ENCODE measurements around the gene PLB1.

PLB1 gene

DNA sequence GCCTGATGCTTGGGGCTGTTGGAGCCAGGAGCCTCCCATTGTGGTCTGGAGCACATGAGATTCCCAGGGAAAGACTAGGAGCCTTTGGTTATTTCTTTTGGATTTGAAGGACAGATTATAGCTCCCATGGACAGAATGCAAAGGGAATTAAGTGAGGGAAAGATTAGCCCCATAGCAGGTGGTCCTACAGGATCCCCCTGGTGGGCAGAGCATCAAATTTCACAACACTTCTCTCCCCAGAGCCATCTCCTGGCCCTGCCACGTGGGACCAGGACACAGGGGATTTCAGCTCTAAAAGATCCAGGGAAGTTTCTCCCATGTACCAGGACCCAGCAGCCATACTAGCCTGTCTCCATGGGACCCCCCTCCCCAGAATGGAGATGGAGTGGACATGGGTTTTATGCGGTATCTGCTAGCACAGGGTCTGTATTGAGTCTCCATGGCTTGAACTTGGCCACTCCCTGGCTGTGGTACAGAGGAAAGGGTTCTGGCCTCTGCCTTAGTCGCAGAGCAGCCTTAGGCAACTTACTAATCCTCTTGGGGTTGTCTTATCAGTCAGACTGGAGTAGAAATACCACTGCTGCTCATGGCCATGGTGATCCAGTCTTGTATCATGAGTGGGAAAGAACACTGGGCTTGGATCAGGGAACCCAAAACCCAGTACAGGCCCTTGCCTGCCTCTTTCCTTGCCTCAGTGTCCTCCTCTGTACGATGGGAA is 6.8 kb upstream of the PLB1 start:
- FAIRE-seq = no peak
- no peak for DNase-seq (ENCODE audit: insufficient read length, low spot score)
- TF ChIP-seq, protein P1, sequence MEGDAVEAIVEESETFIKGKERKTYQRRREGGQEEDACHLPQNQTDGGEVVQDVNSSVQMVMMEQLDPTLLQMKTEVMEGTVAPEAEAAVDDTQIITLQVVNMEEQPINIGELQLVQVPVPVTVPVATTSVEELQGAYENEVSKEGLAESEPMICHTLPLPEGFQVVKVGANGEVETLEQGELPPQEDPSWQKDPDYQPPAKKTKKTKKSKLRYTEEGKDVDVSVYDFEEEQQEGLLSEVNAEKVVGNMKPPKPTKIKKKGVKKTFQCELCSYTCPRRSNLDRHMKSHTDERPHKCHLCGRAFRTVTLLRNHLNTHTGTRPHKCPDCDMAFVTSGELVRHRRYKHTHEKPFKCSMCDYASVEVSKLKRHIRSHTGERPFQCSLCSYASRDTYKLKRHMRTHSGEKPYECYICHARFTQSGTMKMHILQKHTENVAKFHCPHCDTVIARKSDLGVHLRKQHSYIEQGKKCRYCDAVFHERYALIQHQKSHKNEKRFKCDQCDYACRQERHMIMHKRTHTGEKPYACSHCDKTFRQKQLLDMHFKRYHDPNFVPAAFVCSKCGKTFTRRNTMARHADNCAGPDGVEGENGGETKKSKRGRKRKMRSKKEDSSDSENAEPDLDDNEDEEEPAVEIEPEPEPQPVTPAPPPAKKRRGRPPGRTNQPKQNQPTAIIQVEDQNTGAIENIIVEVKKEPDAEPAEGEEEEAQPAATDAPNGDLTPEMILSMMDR (IDR thresholded peaks at IDR 0.05; ENCODE audit: insufficient read depth, missing control alignments) = no peak

DNA sequence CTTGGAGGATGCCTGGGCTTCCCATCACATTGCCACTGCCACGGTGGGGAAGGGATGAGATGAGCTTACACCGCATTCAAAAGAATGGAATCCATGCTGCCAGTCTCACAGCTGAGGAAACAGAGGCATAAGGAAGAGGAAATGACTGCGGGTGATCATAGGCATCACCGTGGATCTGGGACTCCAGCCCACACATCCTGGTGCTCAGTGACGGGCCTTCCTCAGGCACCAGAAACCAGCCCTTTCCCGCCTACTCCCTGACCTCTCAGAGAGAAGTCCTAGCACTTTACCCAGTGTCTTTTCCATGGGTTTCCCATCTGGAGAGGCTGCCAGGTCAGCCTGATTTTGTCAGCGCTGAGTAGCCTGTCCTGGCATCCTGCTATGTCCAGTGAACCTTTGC is 5.3 kb upstream of the PLB1 start:
- TF ChIP-seq, protein P1 (IDR thresholded peaks at IDR 0.05; ENCODE audit: insufficient read depth, missing control alignments) = no peak
- no peak for FAIRE-seq

DNA sequence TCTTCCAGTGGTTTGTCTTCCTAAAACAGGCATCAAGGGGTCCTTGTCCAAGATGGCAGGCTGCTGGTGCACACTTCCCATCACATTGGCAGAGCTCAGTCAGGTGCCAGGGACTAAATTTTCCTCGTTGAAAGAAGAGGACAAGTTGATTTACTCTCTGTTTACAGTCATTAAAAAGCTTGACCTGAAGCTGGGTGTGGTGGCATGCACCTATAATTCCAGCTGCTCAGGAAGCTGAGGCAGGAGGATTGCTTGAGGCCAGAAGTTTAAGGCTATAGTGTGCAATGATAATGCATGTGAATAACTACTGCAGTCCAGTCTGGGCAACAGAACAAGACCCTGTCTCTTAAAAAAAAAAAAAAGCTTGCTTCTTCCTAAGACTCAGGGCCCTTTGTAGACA is 3.6 kb upstream of the PLB1 start:
- no peak for FAIRE-seq
- TF ChIP-seq, protein P1 (IDR thresholded peaks at IDR 0.05; ENCODE audit: insufficient read depth, missing control alignments) = no peak
- DNase-seq (ENCODE audit: insufficient read length, low spot score) = no peak

More for the DNA sequence above, 5.3 kb upstream of the PLB1 start:
- no peak for DNase-seq (ENCODE audit: insufficient read length, low spot score)

DNA sequence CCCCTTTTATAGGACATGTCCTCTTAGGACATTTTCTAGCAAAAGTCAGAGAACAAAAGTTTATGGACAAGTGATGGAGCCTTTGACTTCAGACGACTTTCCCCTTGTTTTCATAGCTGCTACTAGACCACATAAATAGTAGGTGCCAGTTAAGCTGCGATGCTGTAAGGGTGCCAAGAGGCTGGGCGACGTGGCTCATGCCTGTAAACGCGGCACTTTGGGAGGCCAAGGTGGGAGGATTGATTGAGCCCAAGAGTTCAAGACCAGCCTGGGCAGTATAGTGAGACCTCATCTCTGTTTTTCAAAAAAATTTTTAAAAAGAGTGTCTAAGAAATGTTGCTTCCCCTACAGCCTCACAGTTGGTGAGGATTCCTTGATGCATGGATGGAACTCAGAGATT is 2.2 kb upstream of the PLB1 start:
- TF ChIP-seq, protein P1 (IDR thresholded peaks at IDR 0.05; ENCODE audit: insufficient read depth, missing control alignments) = no peak
- FAIRE-seq = no peak
- DNase-seq (ENCODE audit: insufficient read length, low spot score) = no peak

DNA sequence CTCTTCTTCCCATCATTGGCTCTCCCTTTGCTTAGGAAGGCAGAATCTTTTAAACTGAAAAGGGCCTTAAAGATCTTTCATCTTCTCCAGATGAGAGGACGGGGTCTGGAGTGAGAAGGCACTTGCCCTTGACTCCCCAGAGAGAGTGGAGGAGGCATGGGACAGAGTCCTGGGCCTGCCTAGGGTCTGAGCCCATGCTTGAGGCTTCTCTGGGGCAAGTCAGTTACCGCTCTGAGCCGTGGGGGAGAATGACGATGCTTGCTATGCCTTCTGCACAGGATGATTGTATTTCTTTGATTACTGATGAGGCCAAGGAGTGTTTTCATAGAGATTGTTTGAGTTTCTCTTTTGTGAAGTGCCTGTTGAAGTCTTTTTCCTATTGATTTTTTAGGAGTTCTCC is 921 bp downstream of the PLB1 start:
- FAIRE-seq (no peak), DNase-seq (ENCODE audit: insufficient read length, low spot score) (no peak)
- TF ChIP-seq, protein P1 (IDR thresholded peaks at IDR 0.05; ENCODE audit: insufficient read depth, missing control alignments) = no peak

DNA sequence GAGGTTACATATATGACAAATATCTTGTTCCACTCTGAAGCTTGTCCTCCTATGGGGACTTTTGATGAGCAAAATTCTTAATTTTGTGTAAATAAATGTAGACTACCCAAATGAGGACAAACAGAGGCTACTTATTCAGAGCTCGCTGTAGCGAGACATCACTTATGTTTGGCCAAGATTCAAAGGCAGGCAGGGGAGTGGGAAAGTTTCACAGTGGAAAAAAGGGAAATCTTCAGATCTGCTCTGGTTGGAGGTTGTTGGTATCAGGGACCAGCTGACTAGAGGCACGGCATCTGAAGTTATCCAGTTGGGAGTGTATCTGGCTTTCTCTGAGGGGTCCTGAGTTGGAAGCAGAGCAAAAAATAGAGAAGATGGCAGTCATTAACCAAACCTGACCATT is 1.3 kb downstream of the PLB1 start:
- no peak for DNase-seq (ENCODE audit: insufficient read length, low spot score)
- TF ChIP-seq, protein P1 (IDR thresholded peaks at IDR 0.05; ENCODE audit: insufficient read depth, missing control alignments) = no peak
- no peak for FAIRE-seq

DNA sequence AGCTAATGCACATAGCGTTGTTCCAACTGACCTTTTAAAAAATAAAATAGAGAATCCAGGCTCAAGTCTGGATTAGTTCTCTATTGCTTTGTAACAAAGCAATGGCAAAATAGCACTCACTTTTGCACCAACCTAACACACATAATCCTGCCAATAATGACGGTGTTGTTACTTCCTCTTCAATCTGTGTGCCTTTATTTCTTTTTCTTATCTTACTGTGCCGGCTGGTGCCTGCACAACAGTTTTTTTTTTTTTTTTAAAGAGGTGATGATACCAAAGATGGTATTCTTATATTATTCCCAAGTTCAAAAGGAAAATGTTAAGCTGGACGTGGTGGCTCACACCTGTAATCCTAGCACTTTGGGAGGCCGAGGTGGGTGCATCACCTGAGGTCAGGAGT is 3.4 kb downstream of the PLB1 start:
- no peak for DNase-seq (ENCODE audit: insufficient read length, low spot score)
- TF ChIP-seq, protein P1 (IDR thresholded peaks at IDR 0.05; ENCODE audit: insufficient read depth, missing control alignments) = no peak
- no peak for FAIRE-seq

All from D721Med (cell line).